Fibroblast of pulmonary artery (primary cell): ENCODE measurements around the gene GLE1.
A peak's percentile ranks its signal among the peaks of the same experiment; 100 is the strongest.

Experiments used
- DNase-seq: peaks from one replicate; pipeline ENCODE4 v3.0.0-alpha.2; 2010; ENCODE audit warnings: low read depth
- H3K4me3 ChIP-seq: replicated peaks from 2 replicates; pipeline ENCODE4 v1.5.1; 2011; ENCODE audit warnings: low read depth, mild to moderate bottlenecking, control low read depth, low read length, moderate library complexity
- TF ChIP-seq, protein P1 (sequence below): IDR thresholded peaks from 2 replicates; pipeline ENCODE4 v1.5.1; 2011; ENCODE audit warnings: mild to moderate bottlenecking, control low read depth, low read length, inconsistent platforms; ENCODE audit errors: missing control alignments

GLE1 gene

DNA sequence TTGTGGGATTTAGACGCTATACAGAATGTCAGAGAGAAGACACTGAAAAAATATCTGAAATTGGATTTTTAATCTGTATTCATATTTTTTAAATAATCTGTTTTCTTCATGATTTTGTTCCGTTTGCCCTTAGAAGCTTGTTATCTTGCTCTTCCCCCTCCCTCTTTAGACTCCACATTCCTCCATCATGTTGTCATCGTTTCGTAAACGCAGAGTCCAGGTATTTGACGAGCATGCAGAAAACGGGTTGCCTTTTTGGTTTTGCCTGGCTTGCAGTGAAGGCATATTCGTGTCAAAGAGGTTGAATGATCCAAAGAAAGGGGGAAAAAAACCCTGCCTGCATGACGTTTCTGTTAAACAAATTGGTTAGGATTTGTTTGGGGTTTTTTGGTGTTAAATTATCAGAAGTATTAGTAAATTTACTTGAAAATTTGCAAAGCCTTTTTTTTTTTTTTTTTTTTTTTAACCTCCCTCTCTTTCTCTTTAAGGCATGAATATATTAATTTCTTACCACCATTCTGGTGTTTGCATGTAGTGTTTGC lies 50.7 kb downstream of the GLE1 start:
- DNase-seq: peak; percentile 83
- peak overlapping the region; percentile 87 for H3K4me3 ChIP-seq
- TF ChIP-seq, protein P1, sequence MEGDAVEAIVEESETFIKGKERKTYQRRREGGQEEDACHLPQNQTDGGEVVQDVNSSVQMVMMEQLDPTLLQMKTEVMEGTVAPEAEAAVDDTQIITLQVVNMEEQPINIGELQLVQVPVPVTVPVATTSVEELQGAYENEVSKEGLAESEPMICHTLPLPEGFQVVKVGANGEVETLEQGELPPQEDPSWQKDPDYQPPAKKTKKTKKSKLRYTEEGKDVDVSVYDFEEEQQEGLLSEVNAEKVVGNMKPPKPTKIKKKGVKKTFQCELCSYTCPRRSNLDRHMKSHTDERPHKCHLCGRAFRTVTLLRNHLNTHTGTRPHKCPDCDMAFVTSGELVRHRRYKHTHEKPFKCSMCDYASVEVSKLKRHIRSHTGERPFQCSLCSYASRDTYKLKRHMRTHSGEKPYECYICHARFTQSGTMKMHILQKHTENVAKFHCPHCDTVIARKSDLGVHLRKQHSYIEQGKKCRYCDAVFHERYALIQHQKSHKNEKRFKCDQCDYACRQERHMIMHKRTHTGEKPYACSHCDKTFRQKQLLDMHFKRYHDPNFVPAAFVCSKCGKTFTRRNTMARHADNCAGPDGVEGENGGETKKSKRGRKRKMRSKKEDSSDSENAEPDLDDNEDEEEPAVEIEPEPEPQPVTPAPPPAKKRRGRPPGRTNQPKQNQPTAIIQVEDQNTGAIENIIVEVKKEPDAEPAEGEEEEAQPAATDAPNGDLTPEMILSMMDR: no peak

DNA sequence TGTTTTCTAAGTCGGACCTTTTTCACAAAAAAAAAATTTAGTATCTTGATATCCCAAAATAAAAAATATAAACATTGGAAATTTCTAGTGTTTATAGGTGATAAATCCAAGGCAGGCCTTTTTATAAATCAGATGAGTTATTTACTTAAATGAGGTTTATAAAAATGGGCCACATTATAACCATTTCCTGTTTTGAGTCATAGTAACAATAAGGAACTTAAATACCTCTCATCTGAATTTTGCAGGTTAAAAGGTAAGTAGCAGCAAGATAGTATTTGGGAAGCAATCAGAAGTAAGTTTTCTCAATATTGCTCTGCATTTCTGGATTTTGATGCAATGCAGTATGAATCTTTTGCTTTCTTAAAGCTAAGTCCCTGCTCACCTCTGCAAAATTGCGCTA lies 51.8 kb downstream of the GLE1 start:
- TF ChIP-seq, protein P1: no peak
- H3K4me3 ChIP-seq: no peak overlapping the region
- DNase-seq: no peak

DNA sequence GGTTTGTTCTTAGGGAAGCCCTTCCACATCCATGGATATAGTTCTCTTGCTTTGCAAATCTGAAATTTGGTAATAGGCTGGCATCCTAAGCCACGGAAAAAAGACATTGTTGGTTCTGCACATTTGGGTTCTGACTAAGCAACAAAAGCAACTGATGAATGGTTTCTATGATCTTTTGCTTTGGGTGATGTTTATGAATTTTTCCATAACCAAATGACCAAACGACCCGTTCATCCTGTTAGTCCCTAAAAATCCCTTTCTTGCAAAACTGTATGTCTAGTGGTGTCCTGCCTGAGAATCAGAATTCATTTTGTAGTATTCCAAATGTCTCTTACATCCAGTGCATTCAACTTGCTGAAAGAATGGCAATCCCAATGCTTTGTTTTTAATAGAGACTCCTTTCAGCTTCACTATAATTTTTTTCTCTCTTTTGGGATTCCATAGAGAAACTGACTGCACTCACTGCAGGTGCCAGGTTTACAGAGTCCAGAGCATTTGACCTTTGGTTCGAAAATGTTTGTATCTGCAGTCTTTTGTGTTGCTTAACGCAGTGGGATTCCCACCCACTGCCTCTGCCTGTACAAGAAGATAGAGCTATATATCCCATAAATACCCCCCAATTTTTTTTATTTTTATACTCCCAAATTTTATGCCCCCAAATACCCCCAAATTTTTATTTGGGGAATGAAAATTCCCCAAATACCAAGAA lies 52.6 kb downstream of the GLE1 start:
- TF ChIP-seq, protein P1: no peak
- DNase-seq: no peak
- H3K4me3 ChIP-seq: no peak overlapping the region

DNA sequence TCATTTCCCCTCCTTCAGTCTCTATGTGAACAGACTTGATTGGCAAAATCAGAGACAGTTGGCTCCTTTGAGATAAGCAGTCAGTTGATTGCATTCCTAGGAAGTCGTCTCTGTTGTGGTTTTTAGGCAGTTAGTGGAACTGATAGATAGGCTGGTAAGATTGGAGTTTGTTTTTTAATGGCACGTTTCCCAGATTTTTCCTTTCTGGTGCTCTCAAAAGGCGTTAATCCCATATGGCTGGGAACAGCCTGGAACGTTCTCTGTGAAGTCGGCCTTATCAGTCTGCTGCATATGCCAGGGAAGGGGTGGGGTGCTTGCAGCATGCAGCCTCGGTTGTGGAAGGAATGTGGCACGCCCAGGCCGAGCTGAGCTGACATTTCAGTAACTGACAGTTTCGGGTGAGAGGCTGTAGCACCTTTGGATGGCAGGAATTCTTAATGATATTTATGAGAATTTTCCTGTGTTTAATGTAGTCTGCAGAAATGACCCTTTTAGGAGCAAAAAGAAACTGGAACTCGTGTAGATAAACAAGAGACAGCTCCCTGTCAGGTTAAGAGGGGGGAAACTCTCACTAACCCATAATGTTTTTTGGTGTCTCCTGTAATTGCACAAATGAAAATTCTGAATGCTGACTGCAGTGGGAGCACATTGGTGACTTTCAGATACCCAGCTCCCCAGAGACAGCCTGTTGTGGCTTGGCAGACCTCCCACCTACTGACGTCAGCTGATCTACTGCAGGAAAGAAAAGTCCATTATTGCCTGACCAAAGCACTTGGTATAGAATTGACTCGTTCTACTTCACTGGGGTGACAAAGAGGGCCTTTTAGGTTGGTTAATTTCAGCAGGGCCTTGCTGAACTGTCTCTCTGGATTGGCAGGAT lies 54.2 kb downstream of the GLE1 start:
- DNase-seq: peak; percentile 95
- H3K4me3 ChIP-seq: peak overlapping the region; percentile 32
- TF ChIP-seq, protein P1: no peak

DNA sequence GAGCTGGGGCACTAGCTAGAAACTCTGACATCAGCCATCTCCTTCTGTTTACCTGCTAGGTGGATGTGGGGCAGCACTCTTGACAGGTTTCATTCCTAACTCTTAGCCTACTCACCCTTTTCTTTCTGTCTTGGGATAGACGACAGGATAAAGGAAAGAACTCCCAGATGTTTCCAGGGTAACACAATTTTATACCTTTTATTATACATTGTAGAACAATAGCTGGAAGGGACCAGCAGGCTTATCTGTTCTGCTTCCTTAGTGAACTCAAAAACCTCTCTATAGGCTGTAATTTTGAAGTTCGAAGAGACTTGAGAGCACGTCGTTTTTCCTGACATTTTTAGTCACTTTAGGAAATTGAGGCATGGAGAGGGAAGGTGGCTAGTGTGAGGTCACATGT lies 61.1 kb downstream of the GLE1 start:
- DNase-seq: no peak
- no peak overlapping the region for H3K4me3 ChIP-seq
- TF ChIP-seq, protein P1: no peak

DNA sequence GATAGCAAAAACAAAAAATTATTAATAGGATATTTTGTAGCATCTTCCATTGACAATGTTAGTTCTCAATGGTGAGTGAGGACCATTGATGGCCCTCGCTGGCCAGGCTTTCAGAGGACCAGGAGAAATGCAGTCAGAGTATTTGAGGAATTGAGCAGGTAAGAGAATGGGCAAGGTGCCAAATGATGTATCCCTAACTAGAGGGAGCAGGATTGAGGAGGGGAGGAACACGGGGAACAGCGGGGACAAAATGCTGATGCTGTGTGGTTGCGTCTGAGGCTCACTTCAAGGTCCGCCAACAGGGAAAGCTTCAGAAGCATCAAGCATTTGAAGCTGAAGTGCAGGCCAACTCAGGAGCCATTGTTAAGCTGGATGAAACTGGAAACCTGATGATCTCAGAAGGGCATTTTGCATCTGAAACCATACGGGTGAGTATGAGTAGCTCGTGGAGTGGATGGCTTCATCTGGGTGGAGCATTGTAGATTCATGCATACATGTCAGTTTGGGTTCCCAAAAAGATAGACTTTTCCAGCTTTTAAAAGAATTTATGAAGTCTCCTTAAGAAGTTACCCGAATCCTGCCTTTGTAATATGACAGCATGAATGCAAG lies 64.1 kb downstream of the GLE1 start:
- TF ChIP-seq, protein P1: no peak
- no peak for DNase-seq
- H3K4me3 ChIP-seq: no peak overlapping the region
